Measurements from ENCODE around the gene RPTOR. TPM values are rescaled to one million over a fixed set of nuclear protein-coding genes. Genes with fewer than 3 reads are reported as not detected.

The RPTOR gene
- total and polyA plus RNA-seq, 2 donors (not counting 3 experiments of a cell fraction or from before 2014, with no cell fraction given): 10.7 to 41.8 TPM

- DNase-seq (ENCODE audit: low read depth, low spot score): no peak
- H3K9ac ChIP-seq (replicated peaks; ENCODE audit: extremely low read depth, insufficient read depth, low read length): no peak overlapping the region
- H3K4me1 ChIP-seq (ENCODE audit: control insufficient read depth, extremely low read depth, insufficient read depth, low read length): no peaks in the 10 kb centered on the region
- H3K79me2 ChIP-seq (ENCODE audit: control insufficient read depth, insufficient read depth, low read length): peaks cover 59% of the 10 kb centered on the region
- H2AFZ ChIP-seq (ENCODE audit: low read depth, low read length): no peak overlapping the region
- no peak overlapping the region for H3K4me3 ChIP-seq (replicated peaks in 1 of 3; ENCODE audit: insufficient read depth in 1 of 3, low read depth in 1 of 3, low read length in 3 of 3)
- no peaks in the 10 kb centered on the region for H3K9me1 ChIP-seq (replicated peaks; ENCODE audit: control insufficient read depth, extremely low read depth, insufficient read depth, low read length)
- H3K4me2 ChIP-seq (ENCODE audit: insufficient read depth, low read length): no peak overlapping the region
- intact Hi-C loops (cut with micrococcal nuclease) (no loop called here), dilution Hi-C loops (cut with MboI; ENCODE audit: extremely low pct_ligation_motif_present, low sequenced_read_pairs) (no loop called here)
- TF ChIP-seq POLR2A (IDR thresholded peaks at IDR 0.05; ENCODE audit: low read depth, low read length) (no peak), MYC (IDR thresholded peaks at IDR 0.05; ENCODE audit: low read depth, low read length) (no peak), JUN (IDR thresholded peaks at IDR 0.05; ENCODE audit: borderline replicate concordance, insufficient read depth, insufficient read length, low read depth) (no peak), CTCF (IDR thresholded peaks at IDR 0.05; ENCODE audit: extremely low read depth in 1 of 2, insufficient read depth in 1 of 2, low read depth in 1 of 2, low read length in 2 of 2) (no peak), FOS (IDR thresholded peaks at IDR 0.05; ENCODE audit: borderline replicate concordance, insufficient read depth, low read length) (no peak), MAX (IDR thresholded peaks at IDR 0.05; ENCODE audit: insufficient read depth, insufficient read length) (no peak), POLR2AphosphoS5 (IDR thresholded peaks at IDR 0.05; ENCODE audit: insufficient read depth, low read depth, low read length) (no peak), GATA2 (IDR thresholded peaks at IDR 0.05; ENCODE audit: insufficient read depth, insufficient read length, low read depth, low read length) (no peak), EZH2 (IDR thresholded peaks at IDR 0.05; ENCODE audit: borderline replicate concordance, low read depth, low read length, severe bottlenecking) (no peak)
- ChIA-PET POLR2A (no interaction called here), CTCF (no interaction called here)
- no peaks in the 10 kb centered on the region for H3K27me3 ChIP-seq (ENCODE audit: control insufficient read depth in 2 of 2, insufficient read depth in 2 of 2, low read length in 2 of 2)
- no peaks in the 10 kb centered on the region for H3K36me3 ChIP-seq (ENCODE audit: control insufficient read depth in 2 of 2, extremely low read depth in 1 of 2, insufficient read depth in 2 of 2, low read length in 2 of 2)
- H3K27ac ChIP-seq (ENCODE audit: insufficient read depth, low read depth, low read length): no peak overlapping the region
- H3K9me3 ChIP-seq (replicated peaks; ENCODE audit: control insufficient read depth, insufficient read depth, low read length): no peaks in the 10 kb centered on the region
- no peak for FAIRE-seq
- H4K20me1 ChIP-seq (replicated peaks; ENCODE audit: control insufficient read depth, extremely low read depth, insufficient read depth, low read length): peaks cover 3% of the 10 kb centered on the region
- BruUV-seq (replicated peaks): no TSS peak
Measured at GRCh38 chr17:80614332-80615047, 69.9 kb downstream of the RPTOR start.

All from endothelial cell of umbilical vein (primary cell).